ENCODE measurements around the gene BIN1.

The BIN1 gene

GRCh38 chr2:127007652-127008051, 99.3 kb downstream of the BIN1 start:
- TF ChIP-seq EZH2phosphoT487 (IDR thresholded peaks at IDR 0.05; ENCODE audit: low read depth) (no peak), CTCF (IDR thresholded peaks at IDR 0.05; ENCODE audit: low read depth, low read length) (no peak)
- Histone ChIP-seq H3K9ac (ENCODE audit: low read length) (no peak overlapping the region), H4K20me1 (ENCODE audit: insufficient read depth, low read length) (no peaks in the 10 kb centered on the region), H3K27ac (ENCODE audit: low read length) (no peak overlapping the region), H3K4me2 (ENCODE audit: low read length) (no peak overlapping the region), H3K27me3 (ENCODE audit: low read depth, low read length) (peaks cover 32% of the 10 kb centered on the region), H3K79me2 (ENCODE audit: low read length) (no peaks in the 10 kb centered on the region), H3K4me1 (ENCODE audit: low read length) (no peaks in the 10 kb centered on the region), H3K36me3 (replicated peaks; ENCODE audit: low read depth, low read length) (no peaks in the 10 kb centered on the region), H3K4me3 (ENCODE audit: low read length) (no peak overlapping the region), H3K9me3 (ENCODE audit: insufficient read depth, low read length) (no peaks in the 10 kb centered on the region), H2AFZ (ENCODE audit: low read depth, low read length) (no peak overlapping the region)

- Histone ChIP-seq H3K27me3 (ENCODE audit: low read depth, low read length) (peaks cover 27% of the 10 kb centered on the region), H3K4me2 (ENCODE audit: low read length) (no peak overlapping the region), H3K4me3 (ENCODE audit: low read length) (no peak overlapping the region), H3K4me1 (ENCODE audit: low read length) (no peaks in the 10 kb centered on the region), H3K9ac (ENCODE audit: low read length) (no peak overlapping the region), H3K79me2 (ENCODE audit: low read length) (no peaks in the 10 kb centered on the region), H3K36me3 (replicated peaks; ENCODE audit: low read depth, low read length) (no peaks in the 10 kb centered on the region), H4K20me1 (ENCODE audit: insufficient read depth, low read length) (no peaks in the 10 kb centered on the region), H2AFZ (ENCODE audit: low read depth, low read length) (no peak overlapping the region), H3K27ac (ENCODE audit: low read length) (no peak overlapping the region), H3K9me3 (ENCODE audit: insufficient read depth, low read length) (no peaks in the 10 kb centered on the region)
- TF ChIP-seq CTCF (IDR thresholded peaks at IDR 0.05; ENCODE audit: low read depth, low read length): no peak
- no peak for TF ChIP-seq EZH2phosphoT487 (IDR thresholded peaks at IDR 0.05; ENCODE audit: low read depth)
Observed at GRCh38 chr2:127006962-127007361, 100.0 kb downstream of the BIN1 start.

- Histone ChIP-seq H3K4me1 (ENCODE audit: low read length) (no peaks in the 10 kb centered on the region), H3K4me3 (ENCODE audit: low read length) (no peak overlapping the region), H3K36me3 (replicated peaks; ENCODE audit: low read depth, low read length) (no peaks in the 10 kb centered on the region), H3K79me2 (ENCODE audit: low read length) (no peaks in the 10 kb centered on the region), H4K20me1 (ENCODE audit: insufficient read depth, low read length) (no peaks in the 10 kb centered on the region), H3K9me3 (ENCODE audit: insufficient read depth, low read length) (no peaks in the 10 kb centered on the region), H3K4me2 (ENCODE audit: low read length) (no peak overlapping the region), H2AFZ (ENCODE audit: low read depth, low read length) (no peak overlapping the region), H3K9ac (ENCODE audit: low read length) (no peak overlapping the region), H3K27me3 (ENCODE audit: low read depth, low read length) (peaks cover 15% of the 10 kb centered on the region; the same call in 1 of the 2 replicates), H3K27ac (ENCODE audit: low read length) (no peak overlapping the region)
- no peak for TF ChIP-seq CTCF (IDR thresholded peaks at IDR 0.05; ENCODE audit: low read depth, low read length)
- TF ChIP-seq EZH2phosphoT487 (IDR thresholded peaks at IDR 0.05; ENCODE audit: low read depth): no peak
Observed at GRCh38 chr2:127004893-127005600, 101.9 kb downstream of the BIN1 start.

GRCh38 chr2:127003070-127003800, 103.7 kb downstream of the BIN1 start:
- Histone ChIP-seq H3K36me3 (replicated peaks; ENCODE audit: low read depth, low read length) (no peaks in the 10 kb centered on the region), H3K27me3 (ENCODE audit: low read depth, low read length) (0 out of 2 replicates have a peak, but pooled peaks cover 3% of the 10 kb centered on the region), H3K9me3 (ENCODE audit: insufficient read depth, low read length) (no peaks in the 10 kb centered on the region), H4K20me1 (ENCODE audit: insufficient read depth, low read length) (no peaks in the 10 kb centered on the region), H3K27ac (ENCODE audit: low read length) (no peak overlapping the region), H3K4me3 (ENCODE audit: low read length) (no peak overlapping the region), H3K4me1 (ENCODE audit: low read length) (no peaks in the 10 kb centered on the region), H3K79me2 (ENCODE audit: low read length) (no peaks in the 10 kb centered on the region), H3K4me2 (ENCODE audit: low read length) (no peak overlapping the region), H2AFZ (ENCODE audit: low read depth, low read length) (no peak overlapping the region), H3K9ac (ENCODE audit: low read length) (no peak overlapping the region)
- TF ChIP-seq EZH2phosphoT487 (IDR thresholded peaks at IDR 0.05; ENCODE audit: low read depth) (no peak), CTCF (IDR thresholded peaks at IDR 0.05; ENCODE audit: low read depth, low read length) (no peak)
